DMS53 treated with DMSO at 0.1 percent for 48 hours (cell line): ENCODE results near the gene KIF2A.

ENCODE experiments used
- DNase-seq: peaks from one replicate; lab custom pipeline; 2025; ENCODE audit not compliant: unreplicated experiment; lab: John Stamatoyannopoulos, UW

KIF2A gene

DNA sequence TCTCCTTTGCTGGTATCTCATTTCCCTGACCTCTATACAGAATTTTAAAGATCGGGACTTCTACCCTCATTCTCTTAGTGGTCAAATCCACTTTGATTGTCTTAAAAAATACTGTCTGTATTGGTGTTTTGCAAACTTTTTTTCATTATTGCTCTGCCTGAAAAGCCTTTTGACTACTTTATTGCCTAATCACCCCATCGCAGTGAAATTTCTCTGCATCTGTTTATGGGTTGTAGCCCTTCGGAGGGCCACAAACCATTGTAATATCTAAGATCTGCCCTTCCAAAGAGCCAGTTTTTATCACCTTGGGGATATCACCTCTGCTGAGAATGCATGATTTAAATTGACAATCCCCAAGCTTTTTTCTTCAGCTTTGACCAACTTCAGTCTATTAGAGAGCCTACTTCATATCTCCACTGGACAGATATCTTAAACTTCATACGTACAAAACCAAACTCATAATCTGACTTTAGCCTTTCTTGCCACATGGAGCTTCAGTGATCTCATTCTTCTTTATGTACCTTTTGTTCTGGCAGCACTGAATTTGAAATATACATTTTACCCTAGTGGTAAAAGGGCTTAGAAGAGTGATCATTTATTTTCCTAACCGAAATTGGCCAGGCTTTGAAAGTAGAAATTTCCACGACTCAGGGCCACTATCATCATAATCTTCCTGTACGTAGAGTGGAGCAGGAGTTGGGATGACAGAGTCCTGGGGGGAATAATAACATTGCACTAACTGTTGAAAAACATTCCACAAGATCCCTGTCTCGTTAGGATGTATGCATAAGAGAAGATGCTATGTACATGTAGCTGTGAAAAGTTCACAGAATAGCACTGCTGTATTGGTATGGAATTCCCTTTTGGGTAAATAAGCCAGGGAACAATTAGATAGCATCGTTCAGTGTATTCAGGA lies 21.4 kb downstream of the KIF2A start:
- no peak for DNase-seq

DNA sequence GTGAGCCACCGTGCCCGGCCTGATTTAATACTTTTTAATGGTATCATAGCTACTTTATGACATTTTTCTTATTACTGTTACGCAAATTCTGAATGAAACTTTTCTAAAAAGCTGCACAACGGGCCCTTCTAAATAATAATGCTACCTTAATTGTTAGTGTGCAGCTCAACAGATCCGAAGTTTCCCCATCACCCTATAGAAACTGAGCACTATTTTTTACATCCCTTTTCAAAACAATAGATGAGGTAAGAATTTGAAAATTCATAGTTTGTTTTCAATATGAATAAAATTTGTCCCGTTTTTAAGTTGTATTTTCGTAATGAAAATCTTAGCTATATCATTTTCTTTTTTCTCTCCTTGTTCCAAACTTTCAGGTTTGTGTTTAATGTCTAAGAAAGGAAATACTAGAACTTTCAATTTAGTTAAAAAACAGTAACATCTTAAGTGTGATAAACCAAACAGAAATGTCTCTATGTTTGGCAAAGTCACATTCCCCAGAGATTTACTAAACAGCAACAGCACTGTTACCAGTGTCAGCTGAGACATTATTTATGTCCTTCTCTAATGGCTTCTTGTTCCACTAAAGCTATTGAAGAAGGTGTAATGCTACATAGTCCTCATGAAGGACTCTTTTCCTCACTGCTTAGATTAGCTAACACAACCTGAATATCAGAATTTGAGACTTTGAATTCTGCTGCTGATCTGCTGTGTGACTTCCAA lies 22.9 kb downstream of the KIF2A start:
- no peak for DNase-seq

- no peak for DNase-seq
Observed at GRCh38 chr5:62330302-62330701, 24.3 kb downstream of the KIF2A start.

- no peak for DNase-seq
Observed at GRCh38 chr5:62331921-62332320, 25.9 kb downstream of the KIF2A start.

GRCh38 chr5:62333250-62333794 lies 27.3 kb downstream of the KIF2A start:
- no peak for DNase-seq

DNA sequence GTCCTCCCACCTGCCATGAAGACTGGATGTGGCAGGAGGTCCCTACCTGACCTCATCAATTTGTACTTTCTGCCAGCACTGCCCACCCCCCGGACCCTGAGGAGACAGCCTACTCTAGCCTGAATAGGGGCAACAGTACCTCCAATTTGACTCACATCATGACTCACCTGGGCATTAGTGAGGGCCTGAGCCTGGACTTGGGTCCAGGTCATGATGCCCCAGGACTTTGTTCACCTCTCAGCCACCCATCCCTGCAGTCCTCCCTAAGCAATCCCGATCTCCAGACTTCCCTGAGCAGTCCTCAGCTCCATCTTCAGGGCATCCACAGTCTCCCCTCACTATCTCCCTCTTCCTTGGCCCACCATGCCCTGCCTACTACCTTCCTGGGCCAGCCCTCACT lies 28.1 kb downstream of the KIF2A start:
- DNase-seq, result no peak

GRCh38 chr5:62340392-62340791 lies 34.4 kb downstream of the KIF2A start:
- DNase-seq, result no peak

GRCh38 chr5:62340979-62341378 lies 35.0 kb downstream of the KIF2A start:
- no peak for DNase-seq

DNA sequence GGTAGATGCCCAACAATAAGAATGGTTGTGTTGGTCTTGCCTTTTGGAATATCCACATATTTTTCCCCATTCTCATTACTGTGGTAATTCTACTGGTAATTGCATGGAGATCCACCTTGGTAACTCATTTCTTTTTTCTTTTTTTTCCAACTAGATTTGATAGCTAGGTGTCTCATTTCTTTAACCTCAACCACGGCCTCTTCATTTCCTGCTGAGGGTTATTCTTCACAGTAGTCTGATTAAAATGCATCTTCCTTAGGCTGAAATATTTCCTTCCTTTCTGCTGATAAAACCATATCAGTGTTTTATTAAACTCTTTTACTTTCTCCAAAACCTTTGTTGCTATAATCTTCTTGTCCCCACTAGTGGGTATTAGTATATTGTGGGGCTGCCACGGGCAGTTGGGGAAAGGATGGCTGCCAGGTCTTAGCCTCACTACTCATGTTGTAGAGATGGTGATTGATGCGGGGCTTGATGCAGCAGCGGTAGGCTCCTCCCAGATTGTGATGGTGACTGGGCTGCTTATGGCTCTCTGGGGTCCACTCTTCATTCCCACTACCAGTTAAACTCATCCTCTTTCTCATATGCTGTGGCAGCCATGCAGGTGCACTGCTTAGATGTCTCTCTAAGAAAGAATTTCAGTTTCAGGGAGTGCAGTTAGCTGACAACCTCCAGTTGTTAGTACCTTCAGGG lies 35.9 kb downstream of the KIF2A start:
- no peak for DNase-seq

- DNase-seq, result no peak
Observed at GRCh38 chr5:62342476-62342837, 36.5 kb downstream of the KIF2A start.

GRCh38 chr5:62343428-62343827 lies 37.4 kb downstream of the KIF2A start:
- DNase-seq, result no peak

GRCh38 chr5:62346748-62347147 lies 40.7 kb downstream of the KIF2A start:
- no peak for DNase-seq

- DNase-seq, result no peak
Observed at GRCh38 chr5:62347928-62348327, 41.9 kb downstream of the KIF2A start.

- no peak for DNase-seq
Observed at GRCh38 chr5:62348723-62349481, 42.9 kb downstream of the KIF2A start.

DNA sequence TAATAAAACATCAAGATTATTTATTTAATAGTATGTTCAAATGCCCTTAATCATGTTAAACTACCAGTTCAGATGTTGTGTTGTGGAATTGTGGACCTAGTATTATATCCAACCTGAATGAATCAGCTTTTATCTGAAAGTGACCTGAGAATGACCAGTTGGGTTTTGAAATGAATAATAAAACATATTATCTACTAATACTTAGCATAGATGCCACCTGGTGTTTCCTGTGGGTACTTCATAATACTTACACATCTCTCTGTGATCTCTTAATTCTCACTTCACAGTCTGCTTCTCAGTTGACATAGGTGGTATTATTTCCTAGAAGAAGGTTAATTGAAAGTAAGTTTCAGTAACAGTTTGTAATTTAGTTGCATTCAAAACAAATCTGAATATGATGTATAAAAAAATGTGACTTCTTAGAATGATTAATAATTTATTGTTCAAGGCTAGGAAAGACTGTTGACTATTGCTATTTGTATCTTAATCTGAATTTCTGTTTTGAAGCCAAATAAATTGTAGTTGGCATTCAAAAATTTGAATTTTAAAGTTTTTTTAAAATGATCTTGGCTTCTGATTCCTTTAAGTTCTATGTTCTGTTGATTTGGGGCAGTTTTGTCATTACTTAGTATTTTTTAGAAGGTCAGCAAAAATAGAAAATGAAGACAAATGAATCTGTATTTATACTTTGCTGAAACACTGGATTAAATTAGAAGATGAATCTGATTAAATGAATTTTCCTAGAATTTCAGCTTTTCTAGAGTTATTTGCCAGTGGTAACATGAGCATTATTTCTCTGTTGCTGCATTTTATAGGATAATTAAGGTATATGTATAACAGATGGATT lies 48.2 kb downstream of the KIF2A start:
- peak; percentile 75 for DNase-seq

GRCh38 chr5:62362701-62363100 lies 56.7 kb downstream of the KIF2A start:
- DNase-seq, result no peak

- DNase-seq, result no peak
Observed at GRCh38 chr5:62369039-62369438, 63.0 kb downstream of the KIF2A start.

DNA sequence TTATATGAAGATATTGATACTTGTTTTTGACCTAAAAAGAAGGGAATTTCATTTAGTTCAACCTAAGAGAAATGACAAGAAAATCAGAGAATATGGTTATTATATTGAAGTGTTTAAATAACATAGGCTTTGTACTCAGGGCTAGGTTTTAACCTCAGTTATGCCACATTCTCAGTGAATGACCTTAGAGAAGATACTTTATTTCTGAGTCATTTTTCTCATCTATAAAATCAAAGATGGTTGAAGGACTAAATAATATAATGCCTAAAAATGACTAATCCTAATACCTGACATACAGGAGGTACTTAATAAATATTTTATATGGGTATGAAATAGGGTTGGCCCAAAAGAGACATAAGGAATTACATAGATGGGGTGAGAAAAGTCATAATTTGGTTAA lies 65.4 kb downstream of the KIF2A start:
- DNase-seq, result no peak

DNA sequence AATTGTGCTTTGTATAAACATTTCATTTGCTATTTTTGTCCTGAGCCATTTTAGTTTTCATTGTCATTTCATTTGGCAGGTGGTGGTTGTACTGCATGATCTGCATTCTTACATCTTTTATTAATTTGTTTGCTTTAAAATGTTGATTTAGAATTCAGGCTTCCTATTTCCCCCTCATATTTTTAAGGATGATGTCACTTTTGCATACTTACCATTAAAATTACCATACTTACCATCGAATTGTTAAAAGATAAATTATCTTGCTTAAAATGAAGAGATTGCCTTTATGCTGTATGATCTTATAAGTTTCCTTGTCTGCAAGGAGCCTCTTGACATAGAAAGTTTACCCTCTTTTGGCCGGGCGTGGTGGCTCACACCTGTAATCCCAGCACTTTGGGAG lies 66.6 kb downstream of the KIF2A start:
- no peak for DNase-seq

- no peak for DNase-seq
Observed at GRCh38 chr5:62373382-62373781, 67.4 kb downstream of the KIF2A start.
